SIG-M5 treated with dmso at 0.1 percent for 504 hours (cell line): ENCODE results near the gene CAVIN2.
"Not testable (repeated sequence)": the region's sequence is repeated elsewhere in the genome, so short reads cannot be mapped to it uniquely, and the experiment has no call there.

Source experiments
- DNase-seq: peaks from one replicate; lab custom pipeline; 2025; ENCODE audit not compliant: unreplicated experiment; lab: John Stamatoyannopoulos, UW

CAVIN2 gene

GRCh38 chr2:191803007-191803406, 43.9 kb downstream of the CAVIN2 start:
- DNase-seq = no peak

DNA sequence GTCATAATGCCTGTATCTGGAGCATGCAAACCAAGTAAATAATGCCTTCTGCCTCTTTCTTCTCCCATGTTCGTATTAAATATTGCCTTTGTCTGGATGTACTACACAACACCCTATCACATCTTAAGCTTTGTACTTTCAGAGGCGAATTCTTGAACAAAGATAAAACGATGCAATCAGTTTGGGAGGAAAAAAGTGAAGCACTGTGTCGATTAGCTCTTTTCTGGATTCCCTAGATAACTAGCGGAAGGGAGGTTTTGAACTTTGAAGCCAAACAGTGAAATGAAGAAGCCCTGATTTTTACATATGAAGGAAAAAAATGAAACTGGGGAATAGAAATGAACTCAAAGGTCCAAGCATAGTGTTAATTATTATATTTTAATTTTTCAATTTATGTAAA, 44.7 kb downstream of the CAVIN2 start:
- DNase-seq = no peak

GRCh38 chr2:191800874-191801273, 46.0 kb downstream of the CAVIN2 start:
- no peak for DNase-seq

GRCh38 chr2:191799526-191799925, 47.4 kb downstream of the CAVIN2 start:
- no peak for DNase-seq

- DNase-seq = no peak
Measured at GRCh38 chr2:191797942-191798876, 48.7 kb downstream of the CAVIN2 start.

DNA sequence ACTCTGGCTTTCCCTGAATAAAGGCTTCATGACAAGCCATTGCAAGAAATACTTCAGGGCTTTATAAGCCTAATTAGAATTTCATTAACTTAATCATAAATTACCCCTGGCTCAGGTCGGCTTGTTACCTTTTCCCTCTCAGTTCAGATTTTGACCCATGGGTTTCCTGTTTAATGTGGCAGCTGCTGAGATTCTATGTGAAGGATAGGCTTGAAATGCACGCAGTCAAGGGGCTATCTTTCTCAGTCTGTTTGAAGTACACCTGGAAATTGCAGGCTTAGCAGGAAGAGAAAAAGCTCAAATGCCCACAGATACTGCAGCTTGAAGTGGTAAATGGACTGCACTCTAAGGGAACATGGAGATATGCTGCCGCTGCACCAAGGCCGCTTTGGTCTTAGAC, 49.4 kb downstream of the CAVIN2 start:
- DNase-seq = no peak

- DNase-seq = no peak
Measured at GRCh38 chr2:191795715-191796114, 51.2 kb downstream of the CAVIN2 start.

DNA sequence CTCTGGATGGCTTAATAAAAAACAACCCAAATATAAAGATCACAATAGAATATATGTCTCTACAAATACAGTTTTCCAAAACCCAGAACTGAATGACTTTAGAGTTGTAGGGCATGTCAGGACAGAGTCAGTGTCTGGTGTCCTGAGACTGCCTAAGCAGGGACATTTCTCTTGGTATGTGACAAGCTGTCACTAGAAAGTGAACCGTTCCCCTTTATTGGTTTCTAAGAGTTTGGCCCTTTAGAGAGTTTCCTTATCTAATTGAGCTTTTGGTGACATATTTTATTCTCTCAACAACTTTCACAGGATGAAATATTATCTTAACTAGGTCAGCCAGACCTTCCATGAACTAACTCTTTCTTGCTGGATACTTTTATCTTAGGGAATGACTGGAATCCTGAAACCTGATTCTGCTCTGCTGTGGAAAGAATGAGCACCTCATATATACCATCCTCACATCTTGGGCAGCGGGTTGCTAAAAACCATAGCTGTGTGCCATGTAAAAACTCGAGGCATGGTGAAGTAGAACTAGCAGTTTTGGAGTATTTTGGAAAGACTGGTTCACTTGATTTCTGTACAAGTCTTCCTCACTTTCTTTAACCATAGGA, 54.8 kb downstream of the CAVIN2 start:
- no peak for DNase-seq

GRCh38 chr2:191790737-191791136, 56.2 kb downstream of the CAVIN2 start:
- no peak for DNase-seq

GRCh38 chr2:191789796-191790195, 57.1 kb downstream of the CAVIN2 start:
- DNase-seq = no peak

- no peak for DNase-seq
Measured at GRCh38 chr2:191786694-191787093, 60.2 kb downstream of the CAVIN2 start.

DNA sequence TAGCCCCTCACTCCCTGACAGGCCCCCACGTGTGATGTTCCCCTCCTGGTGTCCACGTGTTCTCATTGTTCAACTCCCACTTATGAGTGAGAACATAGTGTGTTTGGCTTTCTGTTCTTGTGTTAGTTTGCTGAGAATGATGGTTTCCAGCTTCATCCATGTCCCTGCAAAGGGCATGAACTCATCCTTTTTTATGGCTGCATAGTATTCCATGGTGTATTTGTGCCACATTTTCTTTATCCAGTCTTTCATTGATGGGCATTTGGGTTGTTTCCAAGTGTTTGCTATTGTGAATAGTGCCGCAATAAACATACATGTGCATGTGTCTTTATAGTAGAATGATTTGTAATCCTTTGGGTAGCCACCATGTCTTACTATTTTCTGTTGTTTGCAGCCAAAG, 61.2 kb downstream of the CAVIN2 start:
- not testable (repeated sequence) for DNase-seq
